GM21737 (cell line): ENCODE data around the gene ADCY4.

Source experiments
- ATAC-seq: cut with Tn5 transposase; IDR thresholded peaks from one replicate; pipeline ENCODE4 v1.9.1; 2021; ENCODE audit warnings: mild to moderate bottlenecking, moderate library complexity; ENCODE audit not compliant: unreplicated experiment

Gene ADCY4

GRCh38 chr14:24317141-24317928 lies 17.5 kb downstream of the ADCY4 start:
- no peak for ATAC-seq

DNA sequence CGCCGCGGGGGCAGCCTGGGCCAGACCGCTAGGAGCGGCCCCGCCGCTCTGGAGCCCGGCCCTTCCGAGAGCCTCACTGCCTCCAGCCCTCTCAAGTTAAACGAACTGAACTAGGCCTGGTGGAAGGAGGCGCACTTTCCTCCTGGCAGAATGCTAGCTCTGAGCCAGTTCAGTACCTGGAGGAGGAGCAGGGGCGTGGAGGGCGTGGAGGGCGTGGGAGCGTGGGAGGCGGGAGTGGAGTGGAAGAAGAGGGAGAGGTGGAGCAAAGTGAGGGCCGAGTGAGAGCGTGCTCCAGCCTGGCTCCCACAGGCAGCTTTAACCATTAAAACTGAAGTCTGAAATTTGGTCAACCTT lies 18.3 kb downstream of the ADCY4 start:
- no peak for ATAC-seq

DNA sequence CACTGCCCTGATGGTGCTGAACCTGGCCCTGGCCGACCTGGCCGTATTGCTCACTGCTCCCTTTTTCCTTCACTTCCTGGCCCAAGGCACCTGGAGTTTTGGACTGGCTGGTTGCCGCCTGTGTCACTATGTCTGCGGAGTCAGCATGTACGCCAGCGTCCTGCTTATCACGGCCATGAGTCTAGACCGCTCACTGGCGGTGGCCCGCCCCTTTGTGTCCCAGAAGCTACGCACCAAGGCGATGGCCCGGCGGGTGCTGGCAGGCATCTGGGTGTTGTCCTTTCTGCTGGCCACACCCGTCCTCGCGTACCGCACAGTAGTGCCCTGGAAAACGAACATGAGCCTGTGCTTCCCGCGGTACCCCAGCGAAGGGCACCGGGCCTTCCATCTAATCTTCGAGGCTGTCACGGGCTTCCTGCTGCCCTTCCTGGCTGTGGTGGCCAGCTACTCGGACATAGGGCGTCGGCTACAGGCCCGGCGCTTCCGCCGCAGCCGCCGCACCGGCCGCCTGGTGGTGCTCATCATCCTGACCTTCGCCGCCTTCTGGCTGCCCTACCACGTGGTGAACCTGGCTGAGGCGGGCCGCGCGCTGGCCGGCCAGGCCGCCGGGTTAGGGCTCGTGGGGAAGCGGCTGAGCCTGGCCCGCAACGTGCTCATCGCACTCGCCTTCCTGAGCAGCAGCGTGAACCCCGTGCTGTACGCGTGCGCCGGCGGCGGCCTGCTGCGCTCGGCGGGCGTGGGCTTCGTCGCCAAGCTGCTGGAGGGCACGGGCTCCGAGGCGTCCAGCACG lies 18.9 kb downstream of the ADCY4 start:
- ATAC-seq, result no peak

DNA sequence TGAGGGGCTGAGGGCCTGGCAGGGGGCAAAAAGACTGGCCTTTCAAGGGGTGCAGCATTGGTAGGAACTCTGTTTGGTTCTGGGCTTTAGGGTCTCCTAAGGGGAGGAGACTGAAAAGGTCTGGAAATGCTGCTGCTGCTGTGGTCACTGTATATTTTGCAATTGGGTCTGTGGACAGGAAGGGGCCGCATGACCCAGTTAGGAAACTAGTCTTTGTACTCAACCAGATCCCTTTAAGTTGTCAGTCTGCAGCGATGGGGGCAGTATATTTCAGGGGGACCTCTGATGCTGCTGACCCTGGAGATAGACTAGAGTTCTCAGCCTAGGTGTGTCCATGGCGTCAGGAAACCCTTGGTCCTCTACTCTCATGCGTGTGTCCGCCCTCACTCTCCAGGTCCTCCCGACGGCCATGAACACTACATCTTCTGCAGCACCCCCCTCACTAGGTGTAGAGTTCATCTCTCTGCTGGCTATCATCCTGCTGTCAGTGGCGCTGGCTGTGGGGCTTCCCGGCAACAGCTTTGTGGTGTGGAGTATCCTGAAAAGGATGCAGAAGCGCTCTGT lies 19.5 kb downstream of the ADCY4 start:
- no peak for ATAC-seq

DNA sequence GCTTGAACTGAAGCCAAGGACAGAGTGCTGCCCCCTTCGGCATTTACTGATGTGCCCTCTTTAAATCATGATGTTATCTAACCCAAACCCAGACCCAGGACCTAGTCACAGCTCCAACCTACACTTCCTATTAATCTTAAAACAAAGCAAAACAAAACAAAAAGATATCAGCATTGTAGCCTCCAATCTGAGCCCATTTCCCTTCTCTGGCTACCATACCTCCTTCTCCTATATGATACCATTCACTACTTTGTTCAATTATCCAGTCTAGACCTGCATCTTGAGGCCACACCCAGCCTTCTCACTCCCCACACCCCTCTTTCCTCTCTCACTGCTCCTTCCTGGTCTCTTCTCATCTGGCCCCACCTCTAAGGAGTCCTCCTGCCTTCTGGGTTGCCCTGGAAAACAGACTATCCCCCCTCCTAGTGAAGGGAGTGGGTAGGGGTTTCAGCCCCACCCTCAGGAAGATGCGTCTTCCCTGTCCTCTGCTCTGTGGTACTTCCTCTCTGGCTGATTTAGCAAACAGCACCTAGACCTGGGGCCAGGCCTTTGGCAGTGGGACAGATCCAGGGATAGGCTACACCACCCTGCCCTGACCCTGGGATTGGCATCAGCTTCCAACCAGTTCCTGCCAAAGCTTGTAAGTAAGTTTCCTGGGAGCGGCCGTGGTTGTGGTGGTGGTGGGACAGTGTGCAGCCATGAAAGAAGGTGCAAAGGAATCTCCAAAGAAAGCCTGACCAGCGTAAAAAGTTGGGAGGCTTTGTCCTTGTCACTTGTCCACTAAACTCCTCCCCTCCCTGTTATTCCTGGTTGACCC lies 20.3 kb downstream of the ADCY4 start:
- no peak for ATAC-seq

GRCh38 chr14:24313913-24314312 lies 21.0 kb downstream of the ADCY4 start:
- no peak for ATAC-seq

- no peak for ATAC-seq
Measured at GRCh38 chr14:24312736-24313507, 21.9 kb downstream of the ADCY4 start.

DNA sequence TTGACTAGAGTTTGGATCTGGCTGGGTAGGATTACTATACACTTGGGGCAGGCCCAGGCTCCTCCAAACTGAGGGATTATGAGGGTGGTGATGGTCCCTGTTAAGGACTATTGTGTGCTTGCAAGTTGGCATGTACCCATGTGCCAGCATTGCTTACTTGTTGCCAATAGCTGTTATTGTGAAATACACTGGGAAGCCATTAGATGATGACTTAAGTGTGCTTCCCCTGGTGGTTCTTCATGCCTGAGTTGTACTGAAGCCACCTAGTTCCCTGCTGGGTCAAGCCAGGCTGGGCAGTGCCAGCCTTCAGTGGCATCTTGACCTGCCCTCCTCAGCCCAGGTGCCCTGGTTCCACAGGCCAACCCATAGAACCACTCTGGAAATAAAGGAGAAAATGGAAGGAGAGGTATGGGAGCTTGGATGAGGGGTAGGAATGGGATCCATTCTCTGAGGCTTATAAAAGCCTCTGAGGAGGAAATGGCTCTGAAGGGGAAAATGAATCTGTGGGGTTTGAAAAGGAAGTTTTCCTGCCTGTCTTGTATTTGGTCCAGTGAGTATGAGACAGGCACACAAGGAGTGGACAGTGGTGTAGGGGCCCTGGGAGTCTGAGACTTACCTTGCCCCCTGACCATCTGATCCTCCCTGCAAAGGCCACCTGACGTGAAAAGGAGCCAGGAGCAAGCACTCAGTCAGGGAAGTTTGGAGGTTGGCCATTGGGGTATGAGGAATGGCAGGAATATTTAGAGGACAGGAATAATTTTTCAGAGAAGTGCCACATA lies 22.8 kb downstream of the ADCY4 start:
- ATAC-seq, result no peak

GRCh38 chr14:24310646-24311604 lies 23.9 kb downstream of the ADCY4 start, which contains the start of gene LTB4R:
LTB4R (plus strand) TSS chr14:24311502; CDS start chr14:24315652, 4,150 bp downstream.
- peak; percentile 58 for ATAC-seq

DNA sequence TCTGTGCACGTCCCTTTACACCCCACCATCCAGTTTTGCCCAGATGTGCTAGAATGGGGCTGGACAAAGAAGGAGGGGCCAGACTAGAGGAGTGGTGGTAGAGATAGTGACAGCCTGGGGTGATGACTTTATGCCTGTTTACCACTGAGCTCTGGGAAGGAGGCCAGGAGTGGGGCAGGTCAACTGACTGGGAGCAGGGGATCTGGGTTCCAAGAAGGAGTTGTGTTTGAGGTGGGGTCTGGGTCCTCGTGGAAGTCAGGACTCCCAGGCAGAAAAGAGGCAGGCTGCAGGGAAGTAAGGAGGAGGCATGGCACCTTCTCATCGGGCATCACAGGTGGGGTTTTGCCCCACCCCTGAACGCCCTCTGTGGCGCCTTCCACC lies 24.6 kb downstream of the ADCY4 start:
- no peak for ATAC-seq

DNA sequence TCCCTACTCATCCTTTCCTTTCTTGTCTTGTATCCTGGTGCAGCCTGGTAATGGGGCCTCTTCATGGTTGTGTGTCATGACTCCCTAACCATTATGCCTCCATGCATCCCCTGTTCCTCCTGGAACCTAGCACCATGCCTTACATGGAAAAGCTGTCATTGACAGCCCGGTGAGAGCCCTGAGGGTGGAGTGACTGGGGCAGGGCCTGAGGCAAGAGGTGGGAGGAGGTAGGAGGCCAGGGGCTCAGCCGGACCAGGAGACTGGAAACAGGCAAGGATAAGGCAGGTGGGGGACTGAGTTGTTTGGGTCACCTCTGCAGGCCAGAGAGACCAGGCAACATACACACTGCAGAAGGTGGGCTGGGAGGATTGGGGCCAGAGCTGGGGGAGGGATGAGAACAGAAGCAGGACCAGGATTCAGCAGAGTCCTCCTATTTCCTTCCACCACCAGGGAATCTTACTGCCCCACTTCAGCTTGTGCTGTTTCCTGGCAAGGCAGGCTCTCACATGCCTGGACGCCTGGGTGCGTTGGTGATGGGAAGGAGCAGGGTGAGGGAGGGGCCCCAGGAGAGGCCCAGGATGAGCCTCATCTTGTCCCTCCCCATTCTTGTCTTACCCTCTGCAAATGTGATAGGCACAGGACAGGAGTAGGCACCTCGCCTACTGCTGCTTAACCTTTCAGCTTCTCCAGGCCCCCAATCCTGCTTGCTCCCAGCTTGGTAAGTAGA lies 25.2 kb downstream of the ADCY4 start, which contains the start of gene LTB4R2:
Gene LTB4R2 (plus strand): TSS at position 603 of the 727 bp plus-strand sequence. CDS start 525 bp downstream, outside the sequence.
- no peak for ATAC-seq

DNA sequence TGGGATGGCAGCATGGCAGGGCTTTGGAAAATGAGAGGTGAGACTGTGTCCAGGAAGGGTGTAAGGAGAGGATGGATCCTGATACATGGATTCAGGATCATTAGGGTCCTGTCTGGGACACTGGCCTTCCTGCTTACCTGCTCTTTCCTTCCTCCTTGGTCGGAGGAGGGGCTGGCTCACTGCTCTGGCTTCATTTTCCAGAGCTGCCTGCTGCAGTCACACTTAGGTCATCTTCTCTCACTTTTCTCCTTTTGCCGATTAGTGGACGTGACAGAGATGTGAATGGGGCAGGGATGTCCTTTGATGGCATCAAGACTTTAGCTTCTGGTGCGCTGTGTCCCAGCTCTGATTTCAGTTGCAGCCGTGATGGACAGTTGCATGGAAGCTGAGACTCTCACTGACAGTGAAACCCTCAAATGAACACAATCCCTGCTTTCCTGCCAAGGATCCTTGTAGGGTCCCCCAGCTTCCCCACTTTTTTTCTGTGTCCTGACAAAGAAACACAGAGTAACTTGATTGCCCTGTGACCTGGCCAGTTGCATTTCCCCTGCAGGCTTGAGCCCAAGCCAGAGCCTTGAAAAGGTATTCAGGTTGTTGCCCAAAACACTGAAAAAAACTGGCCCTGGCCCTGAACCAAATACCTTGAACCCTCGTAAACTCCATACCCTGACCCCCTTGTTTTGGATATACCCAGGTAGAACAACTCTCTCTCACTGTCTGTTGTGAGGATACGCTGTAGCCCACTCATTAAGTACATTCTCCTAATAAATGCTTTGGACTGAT lies 26.3 kb downstream of the ADCY4 start:
- ATAC-seq, result no peak

DNA sequence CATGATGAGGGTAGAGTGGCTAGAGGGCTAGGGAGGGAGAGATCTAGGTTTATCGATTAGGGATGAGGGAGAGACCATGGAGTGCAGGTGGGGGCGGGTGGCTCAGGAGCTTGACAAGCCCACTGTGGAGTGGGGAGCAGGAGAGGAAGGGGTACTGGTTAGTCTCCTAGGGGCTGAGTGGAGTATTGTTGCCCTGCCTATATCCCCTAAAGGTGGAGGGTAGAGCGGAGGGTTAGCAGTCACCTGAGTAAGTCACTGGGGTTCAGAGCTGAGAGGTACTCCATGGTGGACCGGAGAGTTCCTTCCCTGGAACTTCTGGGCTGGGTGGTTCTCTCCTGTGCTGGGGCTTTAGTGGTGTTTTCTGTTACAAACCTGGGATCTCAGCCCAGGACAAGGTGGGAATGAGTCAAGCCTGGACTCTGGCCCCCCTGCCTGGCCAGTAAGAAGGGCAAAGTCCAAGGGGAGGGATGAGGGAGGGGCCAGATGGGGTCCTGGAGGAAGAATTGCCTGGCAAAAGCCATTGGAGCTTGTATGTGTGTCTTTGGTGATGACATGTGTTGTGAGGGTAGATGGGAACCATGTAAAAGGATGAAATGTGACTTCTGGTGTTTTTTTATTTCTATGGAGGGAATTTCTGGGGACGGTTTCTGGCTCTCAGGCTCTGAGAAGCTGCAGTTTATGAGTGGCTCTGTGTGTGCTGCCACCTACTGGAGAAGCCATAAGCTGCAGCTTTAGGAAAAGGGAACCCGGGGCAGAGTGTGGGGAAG lies 27.1 kb downstream of the ADCY4 start, which contains the start of gene CIDEB:
Gene CIDEB (minus strand): TSS at position 403 of the 767 bp plus-strand sequence. CDS start 119 bp downstream, at position 284.
- ATAC-seq, result no peak

GRCh38 chr14:24307156-24307574 lies 27.7 kb downstream of the ADCY4 start:
- ATAC-seq, result no peak

GRCh38 chr14:24304019-24304387 lies 30.9 kb downstream of the ADCY4 start:
- no peak for ATAC-seq
